HK-2 (cell line): ENCODE data around the gene SLC9A9.
A peak's percentile ranks its signal among the peaks of the same experiment; 100 is the strongest.

Experiments used
- DNase-seq: peaks from one replicate; pipeline ENCODE4 v3.0.0-alpha.2; 2018; ENCODE audit not compliant: unreplicated experiment

Gene SLC9A9

DNA sequence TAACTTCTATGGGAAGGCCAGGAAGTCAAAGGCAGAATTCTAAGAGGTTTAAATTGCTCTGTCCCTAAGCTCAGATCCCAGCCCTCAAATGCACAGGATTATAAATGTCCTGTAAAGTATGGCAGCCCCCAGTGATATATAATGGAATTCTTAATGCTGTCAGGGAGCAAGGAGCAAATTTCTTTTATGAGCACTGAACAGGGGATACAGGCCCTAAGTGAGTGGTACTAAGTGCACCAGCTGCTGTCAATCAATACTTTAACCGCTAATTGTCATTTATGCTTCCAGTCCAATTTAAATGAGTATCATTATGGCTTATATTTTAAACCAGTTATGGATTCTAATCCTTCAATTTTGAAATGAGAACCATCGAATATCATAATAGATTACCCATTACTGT, 4.7 kb downstream of the SLC9A9 start:
- no peak for DNase-seq

DNA sequence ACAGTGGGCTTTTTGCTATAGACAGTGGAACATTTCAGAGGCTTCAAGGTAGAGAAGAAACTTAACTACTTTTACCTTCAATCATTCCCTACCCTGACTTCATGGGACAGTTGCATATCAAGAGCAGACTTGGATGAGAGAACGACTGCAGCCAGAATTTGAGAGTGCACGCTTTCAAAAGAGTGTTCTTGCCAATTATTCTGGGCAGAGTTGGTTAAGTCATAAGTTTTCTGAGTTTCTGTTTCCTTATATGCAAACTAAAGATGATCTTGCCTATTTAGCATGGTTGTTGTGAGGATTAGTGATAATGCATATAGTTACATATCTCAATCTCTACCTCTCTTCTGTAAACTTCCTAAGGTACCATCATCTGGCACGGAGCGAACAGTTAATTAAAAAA, 7.6 kb downstream of the SLC9A9 start:
- DNase-seq = no peak

DNA sequence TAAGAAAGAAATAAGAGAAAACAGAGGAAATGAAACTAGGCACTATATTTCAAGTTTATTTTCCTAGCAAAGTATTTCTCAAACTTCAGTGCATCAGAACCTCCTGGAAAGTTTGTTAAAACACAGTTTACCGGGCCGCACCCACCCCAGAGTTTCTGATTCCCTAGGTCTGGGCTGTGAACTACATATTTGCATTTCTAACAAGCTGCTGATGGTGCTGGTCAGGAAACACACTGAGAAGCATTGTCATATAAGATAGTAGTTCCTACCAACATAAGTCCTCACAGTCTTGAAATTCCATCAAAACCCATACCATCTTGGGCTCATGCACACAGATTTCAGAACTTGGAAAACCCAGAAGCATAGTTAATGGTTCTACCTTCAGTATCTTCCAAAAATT, 8.3 kb downstream of the SLC9A9 start:
- DNase-seq = no peak

DNA sequence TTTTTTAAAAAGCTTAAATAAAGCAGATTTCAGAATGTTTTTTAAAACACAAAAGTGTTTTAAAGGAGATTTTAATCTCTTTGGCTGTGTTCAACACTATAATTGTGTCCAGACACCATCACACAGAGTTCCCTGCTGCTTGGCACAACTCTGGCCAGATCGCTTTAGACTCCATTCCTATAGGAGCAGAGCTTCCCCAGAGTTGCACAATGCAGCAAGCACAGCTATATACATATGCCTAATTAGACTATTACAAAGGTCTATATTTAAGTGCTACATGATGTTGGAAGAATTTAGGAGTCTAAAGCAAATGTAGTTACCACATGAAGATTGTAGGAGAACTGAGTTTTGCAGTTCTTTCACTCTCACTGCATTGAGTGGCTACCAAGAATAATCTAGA, 11.2 kb downstream of the SLC9A9 start:
- no peak for DNase-seq

DNA sequence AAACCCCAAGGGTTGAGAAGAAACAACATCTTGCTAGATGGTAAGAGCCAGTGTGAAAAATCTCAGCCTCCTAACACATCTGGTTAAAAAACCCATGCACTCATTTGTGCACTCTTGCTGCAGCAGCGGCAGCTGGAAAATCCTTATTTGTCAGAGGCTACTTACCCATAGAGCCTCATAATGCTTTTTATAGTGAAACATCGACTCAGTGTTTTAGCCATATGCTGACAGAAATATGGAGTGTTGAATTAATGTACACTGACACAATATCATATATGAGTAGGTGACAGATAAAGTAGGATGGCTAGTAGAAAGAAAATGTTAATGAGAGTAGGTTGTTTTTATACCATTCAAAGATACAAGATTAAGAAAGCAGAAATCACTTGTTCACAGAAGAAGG, 13.0 kb downstream of the SLC9A9 start:
- DNase-seq = no peak

DNA sequence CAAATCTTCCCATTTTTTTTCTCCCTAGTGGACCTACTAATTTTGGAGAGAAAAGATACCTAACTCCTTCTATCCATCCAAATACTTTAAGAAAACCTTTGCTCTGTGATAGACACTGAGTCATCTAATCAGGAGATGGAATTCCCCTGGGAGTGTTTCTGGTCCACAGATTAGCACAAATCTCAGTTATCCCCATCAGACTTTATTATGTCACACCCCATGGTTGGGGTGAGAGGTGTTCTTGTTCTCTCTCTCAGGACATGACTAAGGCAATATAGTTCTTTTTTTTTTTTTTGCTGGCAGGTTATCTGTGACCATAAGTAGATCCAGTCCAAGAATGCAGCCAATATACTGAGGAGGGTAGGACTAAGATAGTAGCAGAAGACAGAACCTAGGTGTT, 15.8 kb downstream of the SLC9A9 start:
- DNase-seq = no peak

DNA sequence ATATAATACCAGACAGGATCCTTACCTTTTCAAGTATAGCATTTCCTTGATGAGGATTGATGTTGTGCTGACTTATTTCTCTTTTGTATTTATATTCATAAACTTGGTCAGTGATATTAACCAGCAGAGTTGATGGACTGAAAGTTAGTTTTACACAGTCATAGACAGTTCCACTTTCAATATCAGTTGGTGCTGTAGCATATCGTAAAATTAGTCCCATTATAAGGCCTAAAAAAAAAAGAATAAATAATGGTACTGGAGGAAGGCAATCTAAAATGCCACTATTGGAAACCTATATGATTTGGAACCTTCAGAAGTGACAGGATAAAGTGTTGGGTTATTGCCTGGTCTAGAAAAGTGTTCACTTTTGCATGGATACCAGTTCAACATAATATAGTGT, 16.3 kb downstream of the SLC9A9 start:
- no peak for DNase-seq

DNA sequence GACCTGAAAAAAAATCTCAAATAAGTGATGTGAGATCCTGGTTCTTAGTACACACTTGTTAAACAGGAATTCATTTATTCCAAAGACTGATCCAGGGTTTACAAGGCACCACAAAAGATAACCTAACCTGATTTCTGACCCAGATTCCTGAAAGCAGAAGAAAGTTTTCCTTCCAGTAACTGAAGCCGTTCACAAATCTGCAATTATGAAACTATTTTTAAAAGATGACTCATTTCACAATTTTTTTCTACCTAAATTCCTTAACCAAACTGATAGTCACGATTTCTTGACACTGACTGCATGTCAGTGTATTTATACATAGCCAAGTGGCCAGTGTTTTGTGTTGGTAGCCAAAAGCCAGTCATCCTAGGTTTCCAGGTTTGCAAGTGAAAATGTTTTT, 17.1 kb downstream of the SLC9A9 start:
- DNase-seq = no peak

DNA sequence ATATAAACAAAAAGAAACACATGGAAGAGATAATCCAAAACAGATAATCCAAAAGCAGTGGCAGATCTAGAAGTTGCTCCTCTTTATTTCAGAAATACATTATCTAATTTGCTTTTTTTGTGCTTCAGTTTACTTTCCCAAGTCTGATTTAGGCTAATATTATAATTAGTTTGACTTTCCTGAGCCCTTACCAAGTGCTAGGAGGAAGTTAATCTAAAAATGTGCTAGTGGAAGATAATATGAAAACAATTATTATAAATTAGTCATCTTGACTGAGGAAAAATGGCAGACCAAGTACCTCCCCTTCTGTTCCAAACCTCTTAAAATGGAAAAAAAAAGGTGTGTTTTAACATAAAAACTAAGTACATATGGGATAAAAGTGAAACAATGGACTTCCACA, 17.5 kb downstream of the SLC9A9 start:
- no peak for DNase-seq

DNA sequence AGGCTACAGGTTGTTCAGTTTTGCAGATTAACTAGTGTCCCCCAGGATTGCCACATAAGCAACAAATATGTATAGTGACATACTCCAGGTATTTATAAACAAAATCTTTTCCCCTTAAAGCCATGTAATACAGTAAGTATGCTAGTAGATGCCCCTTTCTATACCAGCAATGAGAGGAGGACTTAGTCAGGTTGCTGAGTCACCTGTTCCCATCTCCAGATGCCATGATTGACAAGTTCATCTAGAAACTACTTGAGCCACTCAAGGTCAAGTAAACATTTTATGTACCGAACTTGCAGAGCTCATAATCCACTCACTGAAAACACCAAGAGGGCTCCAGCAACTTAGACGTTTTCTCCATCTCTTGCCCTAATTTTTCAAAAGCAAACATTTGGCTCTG, 18.2 kb downstream of the SLC9A9 start:
- no peak for DNase-seq

DNA sequence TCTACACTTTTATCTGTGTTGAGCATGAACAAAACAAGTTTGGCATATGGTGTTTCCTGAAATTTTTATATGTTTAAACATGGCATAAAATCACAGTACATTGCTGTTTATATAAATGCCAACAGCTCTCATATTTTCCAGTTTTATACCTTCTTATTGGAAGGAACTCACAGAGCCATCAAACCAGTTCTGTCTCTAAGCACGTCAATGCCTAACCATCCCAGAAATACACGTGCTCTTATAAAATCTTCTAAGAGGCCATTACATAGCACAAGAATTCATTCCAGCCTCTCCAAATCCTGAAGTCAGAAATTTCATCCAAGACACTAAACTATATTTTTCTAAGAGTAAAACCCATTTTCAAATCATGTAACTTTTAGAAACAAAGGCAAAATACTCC, 20.8 kb downstream of the SLC9A9 start:
- DNase-seq = no peak

DNA sequence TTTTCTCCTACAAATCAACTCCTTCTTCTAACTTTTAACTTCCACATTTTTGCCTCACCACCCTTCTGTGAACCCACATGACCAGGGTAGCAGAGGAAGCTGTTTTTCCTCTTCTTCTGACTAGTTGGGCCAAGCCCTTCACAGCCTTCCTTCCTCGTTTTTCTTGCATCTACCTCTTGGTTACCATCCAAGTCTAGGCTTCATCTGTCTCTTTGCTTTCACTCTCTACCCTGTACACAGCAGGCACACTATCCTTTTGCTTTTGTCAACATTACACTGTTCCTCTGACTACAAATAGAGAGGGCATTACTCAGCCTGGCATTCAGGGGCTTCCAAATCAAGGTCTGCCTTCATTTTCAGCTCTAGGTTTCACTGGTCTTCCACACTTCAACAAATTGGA, 22.0 kb downstream of the SLC9A9 start:
- no peak for DNase-seq

DNA sequence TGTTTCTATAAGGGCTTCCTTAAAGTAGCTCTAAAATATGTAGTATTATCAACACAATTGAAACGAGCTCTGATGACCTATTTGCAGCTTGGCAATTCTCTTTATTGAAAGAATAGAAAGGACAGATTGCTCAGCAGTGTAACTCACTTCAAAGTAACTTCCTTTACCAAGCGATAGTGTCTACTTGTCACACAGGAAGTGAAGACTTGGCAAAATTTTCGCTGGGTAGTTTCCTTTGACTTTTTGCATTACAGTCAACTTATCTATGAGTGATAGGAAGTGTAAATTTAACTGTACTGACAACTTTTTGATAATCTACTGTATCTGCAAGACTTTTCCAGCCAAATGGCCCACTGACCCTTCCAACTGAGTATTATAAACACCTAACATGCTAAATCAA, 22.8 kb downstream of the SLC9A9 start:
- DNase-seq = no peak

DNA sequence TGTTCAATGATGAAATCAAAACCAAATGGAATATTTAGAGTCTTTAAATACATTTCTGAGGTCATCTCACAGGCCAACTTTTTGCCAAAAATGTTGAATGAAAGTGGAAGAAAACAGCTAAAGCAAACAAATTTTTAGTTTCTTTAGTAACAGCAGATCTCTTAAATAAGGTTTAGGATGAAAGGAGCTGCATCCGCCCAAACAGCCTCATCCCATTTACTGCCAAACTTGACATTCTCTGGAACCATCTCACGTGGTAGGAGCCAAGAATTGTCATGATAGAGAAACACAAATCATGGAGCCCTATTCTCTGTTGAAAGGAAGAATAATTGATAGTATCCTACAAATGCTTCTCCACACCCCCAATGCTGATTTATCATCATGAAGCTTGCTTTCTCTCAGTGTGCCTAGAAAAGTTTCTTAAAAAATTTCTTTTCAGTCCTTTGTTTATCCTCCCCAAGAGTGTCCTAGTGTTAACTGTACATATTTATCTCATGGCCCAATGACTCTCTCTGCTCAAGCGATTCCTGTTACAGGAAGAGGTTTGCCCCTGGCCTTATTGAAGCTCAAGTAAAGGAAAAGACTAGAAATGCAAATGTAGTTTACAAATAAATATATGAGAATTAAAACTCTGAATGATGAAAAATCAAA, 23.4 kb downstream of the SLC9A9 start:
- no peak for DNase-seq

DNA sequence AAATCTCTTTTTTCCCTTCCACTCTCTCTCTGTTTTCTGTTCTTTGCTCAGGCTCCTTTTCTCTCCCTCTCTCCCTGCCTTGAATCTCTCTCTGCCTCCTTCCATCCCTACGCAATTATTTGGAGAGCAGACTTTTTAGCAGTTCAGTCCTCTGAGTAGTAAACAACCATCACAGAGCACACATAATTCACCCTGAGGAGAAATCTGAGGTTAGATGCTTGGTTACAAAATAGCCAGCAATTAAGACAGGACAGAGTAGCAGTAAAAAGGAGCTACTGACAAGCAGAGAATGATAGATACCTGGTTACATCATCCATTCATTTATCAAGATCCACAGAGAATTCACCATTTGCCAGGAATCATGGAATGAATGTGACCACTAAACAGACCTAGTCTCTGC, 25.5 kb downstream of the SLC9A9 start:
- DNase-seq = no peak

DNA sequence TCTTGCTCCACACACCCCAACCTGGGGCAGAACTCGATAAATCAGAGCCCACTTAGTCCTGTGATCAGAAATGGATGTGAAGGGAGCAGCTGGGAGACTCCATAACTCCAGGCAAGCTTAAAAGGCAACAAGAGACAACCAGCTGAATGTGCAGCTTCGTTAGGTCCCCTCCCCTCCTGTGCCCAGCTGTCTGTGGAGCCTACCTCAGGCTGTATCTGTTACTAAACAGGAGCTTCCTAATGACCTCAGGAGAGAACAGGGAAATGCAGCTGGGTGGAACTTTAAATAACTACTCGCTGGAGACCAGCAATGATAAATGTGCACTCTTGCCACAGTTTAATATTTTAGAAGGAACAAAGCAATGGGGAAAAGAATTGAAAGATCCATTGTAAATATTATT, 25.9 kb downstream of the SLC9A9 start:
- no peak for DNase-seq

DNA sequence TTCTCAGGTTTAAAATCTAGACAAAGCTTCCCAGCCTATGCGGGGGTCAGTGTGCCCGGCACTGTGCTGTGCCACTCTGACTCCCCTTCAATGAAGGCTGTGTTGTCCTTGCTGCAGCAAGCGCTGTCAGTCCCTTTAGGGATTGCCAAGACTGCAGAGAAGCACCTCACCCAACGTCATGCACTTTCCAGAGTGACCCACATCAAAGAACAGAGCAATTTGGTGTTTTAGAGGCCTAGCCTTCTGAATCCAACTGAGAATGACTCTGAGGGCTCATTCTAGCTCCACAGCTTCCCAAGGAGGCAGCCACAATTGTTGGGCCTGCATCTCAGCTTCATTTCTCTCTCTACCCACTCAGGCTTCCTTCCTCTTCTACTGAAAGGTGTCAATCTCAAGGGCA, 26.4 kb downstream of the SLC9A9 start:
- no peak for DNase-seq

DNA sequence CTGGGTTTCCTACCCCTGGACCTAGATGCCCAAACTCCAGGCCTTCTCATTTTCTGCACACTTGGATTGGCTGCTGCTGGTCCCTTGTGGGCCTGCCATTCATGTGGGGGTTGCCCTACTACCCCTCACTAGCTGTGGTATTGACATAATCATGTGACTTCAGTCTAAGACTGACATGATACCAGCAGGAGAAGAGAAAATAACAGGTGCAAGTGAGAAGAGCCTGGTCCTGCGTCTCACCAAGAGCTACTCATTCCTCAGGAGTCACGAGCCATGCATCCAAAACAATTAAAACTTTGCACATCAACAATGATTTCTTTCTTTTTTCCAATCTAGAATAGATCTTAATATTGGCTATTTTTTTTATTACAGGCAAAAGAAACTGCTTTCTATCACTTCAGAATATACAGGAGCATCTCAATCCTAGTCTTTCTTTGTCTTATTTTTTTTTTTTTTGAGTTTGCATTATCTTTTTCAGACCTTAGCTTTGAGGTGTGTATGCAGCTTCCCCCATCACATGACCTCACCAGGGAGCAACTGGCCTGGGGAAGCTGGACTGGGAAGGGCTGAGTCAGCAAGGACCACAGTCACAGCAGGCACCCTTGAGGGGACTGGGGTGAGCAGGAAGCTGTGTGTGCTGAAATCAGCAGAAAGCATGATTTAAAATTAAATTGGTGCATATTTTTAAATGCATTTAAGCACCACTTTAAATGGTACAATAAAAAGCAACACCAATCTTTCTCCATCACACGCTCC, 27.6 kb downstream of the SLC9A9 start:
- DNase-seq = peak; percentile 2

DNA sequence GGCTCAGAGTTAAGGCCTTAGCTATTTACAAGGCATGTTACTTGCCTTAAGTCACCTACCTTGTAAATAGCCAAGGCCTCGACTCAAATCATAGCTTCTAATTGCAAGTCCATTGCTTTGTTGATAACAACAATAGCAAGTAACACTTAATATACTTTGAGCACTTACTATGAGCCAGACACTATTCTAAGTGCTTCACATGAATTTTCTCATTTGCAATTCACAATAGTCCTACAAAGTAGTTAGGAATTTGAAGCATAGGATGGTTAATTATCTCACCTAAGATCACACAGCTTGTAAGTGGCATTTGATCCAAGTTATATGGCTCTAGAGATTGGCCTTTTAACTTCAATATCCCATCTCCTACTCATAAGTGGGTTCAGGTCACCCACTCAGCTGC, 28.4 kb downstream of the SLC9A9 start:
- DNase-seq = no peak

DNA sequence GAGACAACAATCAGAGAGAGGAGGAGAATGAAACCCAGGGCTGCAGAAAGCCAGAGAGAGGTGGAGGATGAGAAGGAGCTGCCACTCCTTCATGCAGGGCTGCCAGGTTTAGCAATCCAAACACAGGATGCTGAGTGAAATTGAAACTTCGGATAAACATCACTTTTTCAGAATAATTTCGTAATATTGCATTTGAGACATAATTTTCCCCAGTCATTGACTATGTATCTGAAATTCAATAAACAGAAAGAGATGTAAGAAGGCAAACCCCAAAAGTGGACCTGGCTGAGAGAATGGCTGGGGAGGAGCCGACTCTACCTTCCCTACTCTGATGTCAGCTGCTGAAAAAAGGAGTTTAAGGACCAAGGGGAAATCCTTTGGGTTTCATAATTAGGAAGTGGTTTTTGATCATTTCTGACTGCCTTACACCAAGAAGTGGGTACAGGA, 33.8 kb downstream of the SLC9A9 start:
- DNase-seq = no peak

DNA sequence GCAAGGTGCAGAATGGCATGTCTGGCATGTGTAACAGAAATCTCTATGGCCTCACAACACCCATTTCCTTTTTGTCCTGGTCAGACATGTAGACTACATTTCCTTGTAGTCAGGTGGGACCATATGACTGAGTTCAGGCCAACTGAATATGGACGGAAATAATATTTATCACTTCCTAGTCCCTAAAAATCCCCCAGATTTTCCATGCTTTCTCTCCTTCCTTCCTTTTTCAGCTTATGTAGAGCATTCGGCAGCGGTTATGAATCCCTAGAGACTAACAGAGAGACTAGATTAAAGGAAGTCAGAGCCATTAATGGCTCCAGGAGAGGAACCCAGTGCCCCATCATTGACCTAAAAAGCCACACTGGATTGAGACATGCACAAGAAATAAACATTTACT, 35.8 kb downstream of the SLC9A9 start:
- no peak for DNase-seq

DNA sequence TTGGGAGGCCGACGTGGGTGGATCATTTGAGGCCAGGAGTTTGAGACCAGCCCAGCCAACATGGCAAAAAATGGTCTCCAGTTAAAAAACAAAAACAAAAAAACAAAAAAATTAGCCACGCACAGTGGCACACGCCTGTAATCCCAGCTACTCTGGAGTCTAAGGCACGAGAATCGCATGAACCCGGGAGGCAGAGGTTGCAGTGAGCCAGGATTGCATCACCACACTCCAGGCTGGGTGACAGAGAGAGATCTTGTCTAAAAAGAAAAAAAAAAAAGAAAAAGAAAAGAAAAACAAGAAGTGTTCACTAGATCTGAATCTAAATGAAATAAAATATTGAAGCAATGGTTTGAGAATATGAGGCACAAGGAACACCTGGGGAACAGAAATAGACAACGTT, 36.7 kb downstream of the SLC9A9 start:
- no peak for DNase-seq

DNA sequence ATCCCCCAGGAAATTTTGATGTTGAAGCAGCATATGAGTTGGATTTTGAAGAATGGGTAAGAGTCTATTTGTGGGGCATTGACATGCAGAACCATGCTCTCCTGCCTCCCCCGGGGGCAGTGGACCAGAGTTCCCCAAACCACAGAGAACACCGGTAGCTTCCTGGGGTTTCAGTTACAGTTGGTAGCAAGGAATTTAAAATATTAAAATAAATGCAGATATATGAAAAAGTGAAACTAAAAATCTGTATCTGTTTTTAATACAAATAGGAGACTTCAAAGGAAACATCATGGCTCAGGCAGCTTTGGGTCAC, 37.4 kb downstream of the SLC9A9 start:
- DNase-seq = no peak
